ENCODE data around the gene PGRMC1.

PGRMC1 gene

DNA sequence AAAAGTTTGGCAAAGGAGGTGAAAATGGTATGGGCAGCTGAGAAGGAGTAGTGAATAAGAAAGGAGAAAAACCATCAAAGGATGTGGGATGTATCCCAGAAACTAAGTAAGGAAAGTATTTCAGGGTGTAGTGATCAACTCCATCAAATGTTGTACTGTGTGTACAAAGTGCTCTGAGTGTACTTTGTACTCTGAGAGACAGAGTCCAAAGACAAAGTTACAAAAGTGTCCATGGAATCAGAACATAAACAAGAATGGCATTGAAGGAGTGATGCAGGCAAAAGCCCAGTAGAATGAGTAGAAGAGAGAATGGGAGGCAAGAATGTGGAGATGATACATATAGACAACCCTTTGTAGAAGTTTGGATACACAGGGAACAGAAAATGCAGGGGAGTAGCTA, 12.3 kb upstream of the PGRMC1 start:
- ChIA-PET CTCF (interaction anchor here (0.6 to 1.2 kb wide), 2 partner anchors 10 to 32 kb away, joined by 3 read pairs; no protein-coding TSS in a partner anchor), POLR2A (interaction anchor here (0.6 kb wide), 1 partner anchor 12 kb away, joined by 3 read pairs; the partner anchor contains the start of gene PGRMC1)
- Histone ChIP-seq H3K36me3 (ENCODE audit: control insufficient read depth in 2 of 2, insufficient read depth in 1 of 2, low read length in 2 of 2) (no peaks in the 10 kb centered on the region), H3K4me3 (ENCODE audit: low read depth, low read length) (no peak overlapping the region), H3K9me3 (ENCODE audit: control insufficient read depth, insufficient read depth, low read depth, low read length) (no peaks in the 10 kb centered on the region), H3K4me1 (ENCODE audit: control insufficient read depth, insufficient read depth, low read length) (no peaks in the 10 kb centered on the region), H3K27ac (ENCODE audit: extremely low read depth, low read depth, low read length) (no peak overlapping the region)
- TF ChIP-seq ZNF138 (tag by site-specific recombination; IDR thresholded peaks at IDR 0.05; ENCODE audit: borderline replicate concordance) (no peak), YY2 (tag by site-specific recombination; IDR thresholded peaks at IDR 0.05) (no peak), ZNF501 (tag by site-specific recombination; IDR thresholded peaks at IDR 0.05) (no peak), ZNF654 (tag by site-specific recombination; IDR thresholded peaks at IDR 0.05; ENCODE audit: low read depth) (no peak), SALL2 (tag by site-specific recombination; IDR thresholded peaks at IDR 0.05; ENCODE audit: borderline replicate concordance) (no peak), ZNF174 (tag by site-specific recombination; IDR thresholded peaks at IDR 0.05) (no peak), ZNF510 (tag by site-specific recombination; IDR thresholded peaks at IDR 0.05; ENCODE audit: insufficient replicate concordance) (no peak), ZNF311 (tag by site-specific recombination; IDR thresholded peaks at IDR 0.05; ENCODE audit: borderline replicate concordance) (no peak)
- TF ChIP-seq, protein P1, sequence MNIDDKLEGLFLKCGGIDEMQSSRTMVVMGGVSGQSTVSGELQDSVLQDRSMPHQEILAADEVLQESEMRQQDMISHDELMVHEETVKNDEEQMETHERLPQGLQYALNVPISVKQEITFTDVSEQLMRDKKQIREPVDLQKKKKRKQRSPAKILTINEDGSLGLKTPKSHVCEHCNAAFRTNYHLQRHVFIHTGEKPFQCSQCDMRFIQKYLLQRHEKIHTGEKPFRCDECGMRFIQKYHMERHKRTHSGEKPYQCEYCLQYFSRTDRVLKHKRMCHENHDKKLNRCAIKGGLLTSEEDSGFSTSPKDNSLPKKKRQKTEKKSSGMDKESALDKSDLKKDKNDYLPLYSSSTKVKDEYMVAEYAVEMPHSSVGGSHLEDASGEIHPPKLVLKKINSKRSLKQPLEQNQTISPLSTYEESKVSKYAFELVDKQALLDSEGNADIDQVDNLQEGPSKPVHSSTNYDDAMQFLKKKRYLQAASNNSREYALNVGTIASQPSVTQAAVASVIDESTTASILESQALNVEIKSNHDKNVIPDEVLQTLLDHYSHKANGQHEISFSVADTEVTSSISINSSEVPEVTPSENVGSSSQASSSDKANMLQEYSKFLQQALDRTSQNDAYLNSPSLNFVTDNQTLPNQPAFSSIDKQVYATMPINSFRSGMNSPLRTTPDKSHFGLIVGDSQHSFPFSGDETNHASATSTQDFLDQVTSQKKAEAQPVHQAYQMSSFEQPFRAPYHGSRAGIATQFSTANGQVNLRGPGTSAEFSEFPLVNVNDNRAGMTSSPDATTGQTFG (tag by site-specific recombination; IDR thresholded peaks at IDR 0.05; ENCODE audit: borderline replicate concordance), result no peak
- TF ChIP-seq, protein P2, sequence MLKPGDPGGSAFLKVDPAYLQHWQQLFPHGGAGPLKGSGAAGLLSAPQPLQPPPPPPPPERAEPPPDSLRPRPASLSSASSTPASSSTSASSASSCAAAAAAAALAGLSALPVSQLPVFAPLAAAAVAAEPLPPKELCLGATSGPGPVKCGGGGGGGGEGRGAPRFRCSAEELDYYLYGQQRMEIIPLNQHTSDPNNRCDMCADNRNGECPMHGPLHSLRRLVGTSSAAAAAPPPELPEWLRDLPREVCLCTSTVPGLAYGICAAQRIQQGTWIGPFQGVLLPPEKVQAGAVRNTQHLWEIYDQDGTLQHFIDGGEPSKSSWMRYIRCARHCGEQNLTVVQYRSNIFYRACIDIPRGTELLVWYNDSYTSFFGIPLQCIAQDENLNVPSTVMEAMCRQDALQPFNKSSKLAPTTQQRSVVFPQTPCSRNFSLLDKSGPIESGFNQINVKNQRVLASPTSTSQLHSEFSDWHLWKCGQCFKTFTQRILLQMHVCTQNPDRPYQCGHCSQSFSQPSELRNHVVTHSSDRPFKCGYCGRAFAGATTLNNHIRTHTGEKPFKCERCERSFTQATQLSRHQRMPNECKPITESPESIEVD (tag by site-specific recombination; IDR thresholded peaks at IDR 0.05), result no peak
- TF ChIP-seq, protein P3, sequence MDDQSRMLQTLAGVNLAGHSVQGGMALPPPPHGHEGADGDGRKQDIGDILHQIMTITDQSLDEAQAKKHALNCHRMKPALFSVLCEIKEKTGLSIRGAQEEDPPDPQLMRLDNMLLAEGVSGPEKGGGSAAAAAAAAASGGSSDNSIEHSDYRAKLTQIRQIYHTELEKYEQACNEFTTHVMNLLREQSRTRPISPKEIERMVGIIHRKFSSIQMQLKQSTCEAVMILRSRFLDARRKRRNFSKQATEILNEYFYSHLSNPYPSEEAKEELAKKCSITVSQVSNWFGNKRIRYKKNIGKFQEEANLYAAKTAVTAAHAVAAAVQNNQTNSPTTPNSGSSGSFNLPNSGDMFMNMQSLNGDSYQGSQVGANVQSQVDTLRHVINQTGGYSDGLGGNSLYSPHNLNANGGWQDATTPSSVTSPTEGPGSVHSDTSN (CRISPR knock-in tag; IDR thresholded peaks at IDR 0.05), result no peak
- TF ChIP-seq, protein P4, sequence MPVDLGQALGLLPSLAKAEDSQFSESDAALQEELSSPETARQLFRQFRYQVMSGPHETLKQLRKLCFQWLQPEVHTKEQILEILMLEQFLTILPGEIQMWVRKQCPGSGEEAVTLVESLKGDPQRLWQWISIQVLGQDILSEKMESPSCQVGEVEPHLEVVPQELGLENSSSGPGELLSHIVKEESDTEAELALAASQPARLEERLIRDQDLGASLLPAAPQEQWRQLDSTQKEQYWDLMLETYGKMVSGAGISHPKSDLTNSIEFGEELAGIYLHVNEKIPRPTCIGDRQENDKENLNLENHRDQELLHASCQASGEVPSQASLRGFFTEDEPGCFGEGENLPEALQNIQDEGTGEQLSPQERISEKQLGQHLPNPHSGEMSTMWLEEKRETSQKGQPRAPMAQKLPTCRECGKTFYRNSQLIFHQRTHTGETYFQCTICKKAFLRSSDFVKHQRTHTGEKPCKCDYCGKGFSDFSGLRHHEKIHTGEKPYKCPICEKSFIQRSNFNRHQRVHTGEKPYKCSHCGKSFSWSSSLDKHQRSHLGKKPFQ (tag by site-specific recombination; IDR thresholded peaks at IDR 0.05), result no peak
- TF ChIP-seq, protein P5, sequence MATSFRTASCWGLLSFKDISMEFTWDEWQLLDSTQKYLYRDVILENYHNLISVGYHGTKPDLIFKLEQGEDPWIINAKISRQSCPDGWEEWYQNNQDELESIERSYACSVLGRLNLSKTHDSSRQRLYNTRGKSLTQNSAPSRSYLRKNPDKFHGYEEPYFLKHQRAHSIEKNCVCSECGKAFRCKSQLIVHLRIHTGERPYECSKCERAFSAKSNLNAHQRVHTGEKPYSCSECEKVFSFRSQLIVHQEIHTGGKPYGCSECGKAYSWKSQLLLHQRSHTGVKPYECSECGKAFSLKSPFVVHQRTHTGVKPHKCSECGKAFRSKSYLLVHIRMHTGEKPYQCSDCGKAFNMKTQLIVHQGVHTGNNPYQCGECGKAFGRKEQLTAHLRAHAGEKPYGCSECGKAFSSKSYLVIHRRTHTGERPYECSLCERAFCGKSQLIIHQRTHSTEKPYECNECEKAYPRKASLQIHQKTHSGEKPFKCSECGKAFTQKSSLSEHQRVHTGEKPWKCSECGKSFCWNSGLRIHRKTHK (tag by site-specific recombination; IDR thresholded peaks at IDR 0.05), result no peak
- TF ChIP-seq, protein P6, sequence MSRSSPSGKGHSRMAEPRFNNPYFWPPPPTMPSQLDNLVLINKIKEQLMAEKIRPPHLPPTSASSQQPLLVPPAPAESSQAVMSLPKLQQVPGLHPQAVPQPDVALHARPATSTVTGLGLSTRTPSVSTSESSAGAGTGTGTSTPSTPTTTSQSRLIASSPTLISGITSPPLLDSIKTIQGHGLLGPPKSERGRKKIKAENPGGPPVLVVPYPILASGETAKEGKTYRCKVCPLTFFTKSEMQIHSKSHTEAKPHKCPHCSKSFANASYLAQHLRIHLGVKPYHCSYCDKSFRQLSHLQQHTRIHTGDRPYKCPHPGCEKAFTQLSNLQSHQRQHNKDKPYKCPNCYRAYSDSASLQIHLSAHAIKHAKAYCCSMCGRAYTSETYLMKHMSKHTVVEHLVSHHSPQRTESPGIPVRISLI (tag by site-specific recombination; IDR thresholded peaks at IDR 0.05), result no peak
- TF ChIP-seq, protein P7, sequence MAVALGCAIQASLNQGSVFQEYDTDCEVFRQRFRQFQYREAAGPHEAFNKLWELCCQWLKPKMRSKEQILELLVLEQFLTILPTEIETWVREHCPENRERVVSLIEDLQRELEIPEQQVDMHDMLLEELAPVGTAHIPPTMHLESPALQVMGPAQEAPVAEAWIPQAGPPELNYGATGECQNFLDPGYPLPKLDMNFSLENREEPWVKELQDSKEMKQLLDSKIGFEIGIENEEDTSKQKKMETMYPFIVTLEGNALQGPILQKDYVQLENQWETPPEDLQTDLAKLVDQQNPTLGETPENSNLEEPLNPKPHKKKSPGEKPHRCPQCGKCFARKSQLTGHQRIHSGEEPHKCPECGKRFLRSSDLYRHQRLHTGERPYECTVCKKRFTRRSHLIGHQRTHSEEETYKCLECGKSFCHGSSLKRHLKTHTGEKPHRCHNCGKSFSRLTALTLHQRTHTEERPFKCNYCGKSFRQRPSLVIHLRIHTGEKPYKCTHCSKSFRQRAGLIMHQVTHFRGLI (tag by site-specific recombination; IDR thresholded peaks at IDR 0.05), result no peak
